GM18867 (cell line): Measurements from ENCODE around the gene MRPL12.
"Not testable (repeated sequence)": the region's sequence is repeated elsewhere in the genome, so short reads cannot be mapped to it uniquely, and the experiment has no call there.

Experiments used
- ATAC-seq: cut with Tn5 transposase; IDR thresholded peaks from one replicate; pipeline ENCODE4 v1.9.1; 2021; ENCODE audit warnings: mild to moderate bottlenecking, moderate library complexity; ENCODE audit not compliant: unreplicated experiment

Gene MRPL12

DNA sequence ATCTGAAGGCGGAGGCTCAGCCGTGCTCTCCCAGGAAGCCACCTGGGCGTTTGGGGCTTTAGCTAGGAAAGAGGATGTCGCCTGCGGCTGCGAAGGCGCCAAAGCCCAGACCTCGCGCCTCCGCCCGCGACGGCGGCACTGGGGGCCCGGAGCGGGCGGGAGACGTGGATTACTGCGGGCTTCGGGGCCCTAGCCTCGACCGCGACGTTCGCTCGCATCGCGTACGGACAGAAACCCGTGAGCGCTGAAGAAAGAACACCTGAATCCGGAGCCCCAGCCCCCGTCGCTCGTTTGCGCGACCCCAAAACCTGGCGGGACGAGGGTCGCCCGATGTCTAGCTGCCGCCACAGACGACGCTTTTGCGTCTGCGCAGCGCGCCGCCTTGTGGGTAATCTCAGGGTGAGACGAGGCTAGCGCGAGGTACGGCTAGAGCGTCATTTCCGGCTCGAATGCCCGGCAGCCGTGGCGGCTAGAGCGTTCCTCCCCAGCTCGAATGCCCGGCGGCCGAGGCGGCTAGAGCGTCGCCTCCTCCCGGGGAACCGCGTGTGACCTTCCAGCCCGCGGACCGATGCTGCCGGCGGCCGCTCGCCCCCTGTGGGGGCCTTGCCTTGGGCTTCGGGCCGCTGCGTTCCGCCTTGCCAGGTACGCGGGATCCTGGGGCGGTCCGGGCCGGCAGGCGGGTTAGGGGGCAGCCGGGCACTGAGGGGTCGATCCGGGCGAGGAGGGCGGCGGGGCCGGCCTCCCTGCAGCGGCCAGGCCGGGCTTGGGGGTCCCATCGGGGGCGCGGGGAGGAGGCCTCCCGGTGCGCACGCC, at the start of gene MRPL12:
MRPL12 (plus strand) TSS at position 434 of the 813 bp plus-strand sequence; CDS start at position 569, 135 bp downstream.
- peak; percentile 80 for ATAC-seq

DNA sequence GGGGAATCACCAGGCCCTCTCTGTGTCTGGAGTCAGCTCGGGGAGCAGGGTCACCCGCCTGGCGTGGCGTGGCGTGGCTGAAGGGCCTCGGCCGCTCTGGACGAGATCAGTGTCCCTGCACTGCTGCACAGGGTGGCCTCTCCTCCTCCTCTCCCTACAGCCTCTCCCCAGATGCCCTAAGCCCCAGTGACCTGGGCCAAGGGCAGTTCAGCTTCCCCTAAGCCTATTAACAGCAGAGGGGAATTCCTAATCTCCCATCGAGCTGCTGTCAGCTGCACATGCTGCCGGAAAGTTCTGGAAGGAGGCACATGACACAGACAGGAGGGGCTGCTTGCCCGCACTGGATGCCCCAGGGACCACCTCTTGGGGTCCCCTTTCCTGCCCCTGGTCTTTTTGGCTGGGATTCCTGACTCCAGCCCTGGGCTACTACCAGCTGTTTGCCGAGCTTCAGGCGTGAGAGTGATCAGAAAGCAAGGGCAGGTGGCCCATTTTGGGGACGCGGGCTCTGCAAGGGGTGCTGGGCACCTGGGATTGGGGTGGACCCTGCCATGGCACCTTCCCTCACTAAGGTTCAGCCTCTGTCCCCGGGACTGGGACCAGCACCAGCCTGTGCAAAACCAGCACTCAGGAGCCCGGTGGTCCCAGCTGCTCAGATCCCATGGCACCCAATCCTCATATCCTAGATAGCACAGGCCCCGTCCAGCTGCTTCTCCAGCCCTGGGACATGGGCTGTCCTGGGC, 47.6 kb upstream of the MRPL12 start:
- no peak for ATAC-seq

DNA sequence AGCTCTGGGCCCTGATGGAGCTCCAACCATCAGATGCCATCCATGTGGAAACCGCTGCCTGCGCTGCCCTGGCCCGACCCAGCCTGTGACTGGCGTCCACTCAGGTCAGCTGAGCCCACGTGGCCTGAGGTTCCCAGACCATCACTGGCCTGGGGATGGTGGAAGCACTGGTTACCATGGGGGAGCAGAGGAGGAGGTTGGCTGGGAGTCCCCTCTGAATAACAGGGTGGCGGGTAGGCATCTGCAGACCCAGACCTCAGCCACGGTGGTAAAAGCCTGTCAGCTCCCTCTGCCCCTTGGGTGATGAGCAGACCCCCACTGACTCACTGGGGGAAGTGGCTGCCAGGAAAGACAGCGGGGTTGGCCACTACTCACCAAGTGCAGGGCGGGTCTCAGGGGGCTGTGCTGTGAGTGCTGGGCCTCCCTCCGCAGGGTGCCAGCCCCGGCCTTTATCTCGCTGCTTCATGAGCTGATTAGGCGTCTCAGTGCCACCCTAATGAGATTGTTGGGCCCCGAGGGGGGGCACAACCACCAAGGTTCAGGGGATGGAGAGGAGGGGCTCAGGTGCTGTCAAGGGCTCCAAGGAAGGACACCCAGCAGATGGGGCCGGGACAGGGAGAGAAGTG, 46.9 kb upstream of the MRPL12 start, which contains the start of gene PDE6G:
PDE6G (minus strand) TSS at position 425 of the 626 bp plus-strand sequence. CDS start 3,237 bp downstream, outside the sequence.
- ATAC-seq = no peak

DNA sequence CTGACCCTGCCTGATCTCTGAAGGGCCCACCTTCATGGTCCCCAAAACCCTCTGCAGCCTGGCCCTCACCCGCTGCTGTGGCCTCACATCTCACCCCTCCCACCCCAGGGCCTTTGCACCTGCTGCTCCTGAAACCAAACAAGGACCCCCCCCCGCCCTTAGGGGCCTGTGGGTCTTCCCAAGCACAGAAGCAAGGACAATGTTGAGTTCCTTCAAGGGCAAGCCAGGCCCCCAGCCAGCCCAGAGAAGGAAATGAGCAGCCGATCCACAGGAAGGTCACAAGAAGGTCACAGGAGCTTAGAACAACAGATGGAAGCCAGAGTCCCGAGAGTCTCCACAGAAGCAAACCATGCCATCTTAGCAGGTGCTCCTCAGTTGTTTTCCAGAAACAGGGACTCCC, 46.3 kb upstream of the MRPL12 start:
- no peak for ATAC-seq

DNA sequence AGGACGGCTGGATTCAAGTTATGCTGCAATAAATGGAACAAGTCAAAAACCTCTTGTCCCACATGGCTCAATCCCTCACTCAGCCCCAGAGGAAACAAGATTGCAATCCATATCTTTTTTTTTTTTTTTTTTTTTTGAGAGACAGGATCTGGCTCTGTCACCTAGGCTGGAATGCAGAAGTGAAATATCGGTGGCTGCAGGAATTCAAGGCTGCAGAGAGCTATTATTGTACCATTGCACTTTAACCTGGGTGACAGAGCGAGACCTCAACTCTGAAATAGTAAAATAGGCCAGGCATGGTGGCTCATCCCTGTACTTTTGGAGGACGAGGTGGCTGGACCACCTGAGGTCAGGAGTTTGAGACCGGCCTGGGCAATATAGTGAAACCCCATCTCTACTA, 44.1 kb upstream of the MRPL12 start:
- no peak for ATAC-seq

DNA sequence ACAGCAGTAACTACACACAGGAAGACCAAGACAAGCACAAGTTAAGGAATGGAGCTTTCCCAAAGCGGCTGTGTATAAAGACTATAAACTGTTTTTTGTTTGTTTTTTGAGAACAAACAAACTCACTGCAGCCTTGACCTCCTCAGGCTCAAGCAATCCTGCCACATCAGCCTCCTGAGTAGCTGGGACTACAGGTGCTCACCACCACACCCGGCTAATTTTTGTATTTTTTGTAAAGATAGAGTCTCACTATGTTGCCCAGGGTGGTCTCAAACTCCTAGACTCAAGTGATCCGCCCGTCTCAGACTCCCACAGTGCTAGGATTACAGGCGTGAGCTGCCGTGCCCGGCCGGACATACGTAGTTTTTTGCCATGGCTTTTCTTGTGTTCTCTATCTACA, 42.7 kb upstream of the MRPL12 start:
- ATAC-seq = no peak

DNA sequence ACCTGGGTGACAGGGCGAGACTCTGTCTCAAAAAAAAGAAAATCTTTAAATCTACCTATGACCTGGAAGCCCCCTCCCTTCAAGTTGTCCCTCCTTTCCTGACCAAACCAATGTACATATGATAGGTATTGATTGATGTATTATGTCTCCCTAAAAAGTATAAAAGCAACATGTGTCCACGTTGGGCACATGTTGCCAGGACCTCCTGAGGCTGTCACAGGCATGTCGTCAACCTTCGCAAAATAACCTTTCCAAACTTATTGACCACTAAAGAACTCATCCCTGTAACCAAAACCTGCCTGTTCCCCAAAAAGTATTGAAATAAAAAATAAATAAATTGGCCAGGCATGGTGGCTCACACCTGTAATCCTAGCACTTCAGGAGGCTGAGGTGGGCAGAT, 41.2 kb upstream of the MRPL12 start:
- ATAC-seq = no peak

DNA sequence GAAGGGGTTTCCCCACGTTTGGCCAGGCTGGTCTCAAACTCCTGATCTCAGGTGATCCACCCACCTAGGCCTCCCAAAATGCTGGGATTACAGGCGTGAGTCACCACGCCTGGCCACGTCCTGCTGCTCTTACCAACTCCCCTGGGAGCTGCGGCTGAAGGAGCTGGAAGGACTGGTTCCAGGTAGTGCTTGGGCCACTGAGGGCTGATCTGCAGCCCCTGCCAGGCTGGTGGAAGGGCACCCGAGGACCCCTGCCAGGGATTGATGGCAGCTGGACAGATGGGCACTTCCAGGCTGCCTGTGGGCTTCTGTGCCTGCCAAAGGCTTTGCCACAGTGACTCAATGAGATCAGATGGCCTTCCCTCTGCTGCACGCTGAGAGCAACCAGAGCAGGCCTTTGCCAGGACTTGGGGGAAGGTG, 39.1 kb upstream of the MRPL12 start:
- no peak for ATAC-seq

DNA sequence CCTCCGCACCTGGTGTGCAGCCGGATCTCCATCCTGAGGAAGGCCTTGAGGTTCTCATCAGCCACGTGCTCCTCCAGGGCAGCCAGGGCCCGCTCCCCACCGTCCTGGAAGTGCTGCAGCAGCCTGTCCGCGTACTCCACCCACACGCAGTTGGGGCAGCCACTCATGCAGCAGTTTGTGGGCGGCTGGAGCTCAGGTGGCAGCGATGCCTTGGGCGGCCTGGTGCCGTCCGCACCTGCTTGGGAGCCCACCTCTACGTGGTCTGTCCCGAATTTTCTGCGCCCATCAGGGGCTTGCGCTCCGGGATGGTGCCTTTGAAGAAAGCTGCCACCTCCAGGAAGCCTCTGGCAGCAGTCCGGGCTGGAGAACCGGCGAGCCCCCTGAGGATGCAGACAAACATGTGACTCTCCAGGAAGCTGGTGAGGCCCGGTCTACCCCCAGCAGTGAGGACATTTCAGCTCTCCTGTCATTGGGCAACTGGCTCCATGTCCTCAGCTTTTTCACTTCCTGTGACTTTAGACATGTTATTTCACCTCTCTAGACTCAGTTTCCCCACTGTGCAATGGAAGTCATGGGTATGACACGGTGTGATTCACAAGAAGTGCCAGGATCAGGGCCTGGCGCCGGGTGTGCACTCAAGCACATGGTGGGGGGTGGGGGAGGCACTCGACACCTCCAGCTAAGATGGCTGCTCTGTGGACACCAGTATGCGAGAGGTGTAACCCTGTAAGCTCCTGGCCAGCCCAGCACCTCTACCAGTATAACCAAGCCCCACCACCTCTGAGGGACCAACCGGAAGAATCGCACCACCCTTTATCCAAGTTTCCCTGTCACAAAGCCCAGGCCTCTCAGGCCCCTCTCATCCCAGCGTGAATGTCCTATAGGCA, 37.7 kb upstream of the MRPL12 start:
- ATAC-seq = no peak

DNA sequence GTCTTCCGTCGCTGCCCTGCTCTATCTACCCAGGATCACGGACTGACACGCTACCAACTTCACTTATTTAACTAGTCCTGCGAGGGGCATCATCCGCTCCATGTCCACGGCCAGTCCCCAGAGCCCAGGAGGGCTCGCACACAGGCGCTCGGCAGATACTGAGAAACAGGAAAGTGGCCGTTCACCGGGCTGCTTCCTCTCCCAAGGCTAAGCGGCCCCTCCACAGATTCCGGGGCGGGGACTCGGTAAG, 37.1 kb upstream of the MRPL12 start:
- ATAC-seq = no peak

DNA sequence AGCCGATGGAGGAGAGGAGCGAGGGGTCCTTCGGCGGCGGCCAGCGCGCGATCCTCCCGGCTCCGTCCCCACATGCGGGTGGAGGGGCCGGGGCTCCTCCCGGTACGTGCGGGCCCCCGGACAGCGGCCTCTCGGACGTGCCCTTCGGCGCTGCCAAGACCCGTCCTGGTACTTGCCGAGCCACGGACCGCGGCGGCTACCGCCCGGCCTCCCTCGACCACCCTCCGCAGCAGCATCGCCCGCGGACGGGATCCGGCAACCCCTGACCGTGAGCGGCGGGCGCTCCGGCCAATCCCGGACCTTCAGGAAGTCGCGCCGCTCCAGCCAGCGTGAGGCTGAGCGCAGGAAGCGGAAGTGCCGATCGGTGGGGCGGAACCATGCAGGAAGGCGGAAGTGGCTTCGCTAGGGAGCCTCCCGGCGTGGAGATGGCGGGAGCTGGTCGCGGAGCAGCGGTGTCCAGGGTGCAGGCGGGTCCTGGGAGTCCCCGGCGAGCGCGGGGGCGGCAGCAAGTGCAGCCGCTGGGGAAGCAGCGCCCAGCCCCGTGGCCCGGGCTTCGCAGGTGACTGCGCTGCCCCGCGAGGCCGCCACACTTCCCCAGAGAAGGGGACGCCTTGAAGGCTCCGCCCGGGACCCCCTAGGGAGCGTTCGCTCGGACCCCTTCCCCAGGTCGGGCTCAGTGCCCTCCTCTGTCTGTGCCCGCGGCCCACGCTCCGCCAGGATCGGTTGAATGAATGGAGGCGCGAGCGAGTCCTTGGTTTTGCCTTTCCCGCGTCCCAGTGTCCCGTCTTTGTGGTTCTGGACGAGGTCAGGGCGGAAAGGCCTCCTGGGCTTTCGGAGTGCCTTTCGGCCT, 36.6 kb upstream of the MRPL12 start, which contains the start of the genes CCDC137 and OXLD1:
CCDC137 (plus strand) TSS at position 396 of the 850 bp plus-strand sequence; CDS start at position 426, 30 bp downstream.
OXLD1 (minus strand) TSS at position 264 of the 850 bp plus-strand sequence; CDS start at position 236, 28 bp downstream.
- peak; percentile 91 for ATAC-seq

DNA sequence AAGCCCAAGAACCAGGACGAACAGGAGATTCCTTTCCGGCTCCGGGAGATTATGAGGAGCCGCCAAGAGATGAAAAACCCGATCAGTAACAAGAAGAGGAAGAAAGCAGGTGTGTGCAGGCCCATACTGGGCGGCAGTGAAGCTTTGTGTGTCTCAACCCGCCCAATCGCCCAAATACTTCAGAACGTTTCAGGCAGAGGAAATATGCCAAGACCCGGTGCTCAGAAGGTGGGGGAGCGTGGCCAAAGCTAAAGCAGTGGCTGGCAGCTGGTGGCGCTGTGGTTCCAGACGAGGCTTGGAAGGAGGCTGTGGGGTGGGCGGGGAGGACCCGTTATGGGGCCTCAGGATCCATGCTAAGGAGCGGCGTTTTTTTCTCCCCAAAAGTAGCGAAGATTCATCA, 35.4 kb upstream of the MRPL12 start:
- no peak for ATAC-seq

DNA sequence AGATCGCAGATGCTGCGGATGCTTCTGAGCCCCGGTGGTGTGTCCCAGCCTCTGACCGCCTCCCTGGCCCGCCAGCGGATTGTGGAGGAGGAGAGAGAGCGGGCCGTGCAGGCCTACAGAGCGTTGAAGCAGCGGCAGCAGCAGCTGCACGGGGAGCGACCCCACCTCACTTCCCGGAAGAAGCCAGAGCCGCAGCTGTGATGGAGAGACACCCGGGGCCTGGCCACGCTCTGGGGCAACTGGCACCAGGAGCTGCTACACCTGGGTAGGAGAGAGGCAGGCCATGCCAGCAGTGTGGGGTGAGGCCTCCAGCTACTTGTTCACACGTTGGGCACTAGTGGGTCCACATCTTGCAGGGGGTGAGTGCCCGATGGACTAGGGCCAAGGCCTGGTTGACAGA, 30.7 kb upstream of the MRPL12 start:
- ATAC-seq = no peak

DNA sequence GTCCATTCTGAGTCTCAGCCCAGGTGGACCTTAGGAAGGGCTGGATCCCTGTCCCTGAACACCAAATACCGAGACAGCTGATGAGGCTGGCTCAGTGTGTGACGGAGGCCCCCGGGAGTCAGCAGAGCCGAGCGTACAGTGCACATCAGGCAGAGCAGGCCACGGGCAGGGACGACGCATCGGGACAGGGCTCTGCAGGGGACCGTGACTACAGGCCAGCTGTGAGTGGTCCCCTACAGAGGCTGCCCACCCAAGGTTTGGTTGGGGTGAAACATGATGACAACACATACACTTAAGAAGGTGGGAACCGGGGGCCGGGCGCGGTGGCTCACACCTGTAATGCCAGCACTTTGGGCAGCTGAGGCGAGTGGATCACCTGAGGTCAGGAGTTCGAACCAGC, 30.2 kb upstream of the MRPL12 start:
- ATAC-seq = no peak

DNA sequence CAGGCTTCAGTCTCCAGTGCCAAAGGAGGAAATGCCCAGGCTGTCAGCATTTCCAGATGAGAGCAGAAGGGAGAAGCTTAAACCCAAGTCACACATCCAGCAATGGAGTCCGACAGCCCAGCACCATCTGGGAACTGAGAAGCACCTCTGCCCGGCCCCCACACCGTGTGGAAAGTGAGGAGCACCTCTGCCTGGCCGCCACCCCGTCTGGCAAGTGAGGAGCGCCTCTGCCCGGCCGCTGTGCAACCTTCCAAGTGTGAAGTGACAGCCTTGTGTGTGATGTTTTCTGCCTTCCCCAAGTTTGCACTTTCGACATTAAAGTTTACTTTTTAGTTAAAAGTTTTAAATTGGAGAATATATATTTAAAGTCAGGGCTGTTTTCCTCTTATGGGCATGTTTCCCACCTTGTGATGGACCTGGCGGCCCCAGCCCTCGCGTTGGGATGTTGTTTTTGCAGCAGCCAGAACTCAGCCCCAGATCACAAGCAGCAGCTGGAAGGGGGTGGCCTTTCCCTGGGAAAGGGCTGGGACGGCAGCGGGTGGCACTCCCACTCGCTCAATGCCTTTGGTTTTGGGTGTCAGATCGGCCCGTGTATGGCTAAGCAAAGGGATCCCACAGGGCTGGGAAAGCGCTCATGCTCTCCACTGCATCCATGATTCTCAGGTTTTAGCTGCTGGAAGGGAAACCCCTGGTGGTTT, 29.5 kb upstream of the MRPL12 start:
- ATAC-seq = no peak

DNA sequence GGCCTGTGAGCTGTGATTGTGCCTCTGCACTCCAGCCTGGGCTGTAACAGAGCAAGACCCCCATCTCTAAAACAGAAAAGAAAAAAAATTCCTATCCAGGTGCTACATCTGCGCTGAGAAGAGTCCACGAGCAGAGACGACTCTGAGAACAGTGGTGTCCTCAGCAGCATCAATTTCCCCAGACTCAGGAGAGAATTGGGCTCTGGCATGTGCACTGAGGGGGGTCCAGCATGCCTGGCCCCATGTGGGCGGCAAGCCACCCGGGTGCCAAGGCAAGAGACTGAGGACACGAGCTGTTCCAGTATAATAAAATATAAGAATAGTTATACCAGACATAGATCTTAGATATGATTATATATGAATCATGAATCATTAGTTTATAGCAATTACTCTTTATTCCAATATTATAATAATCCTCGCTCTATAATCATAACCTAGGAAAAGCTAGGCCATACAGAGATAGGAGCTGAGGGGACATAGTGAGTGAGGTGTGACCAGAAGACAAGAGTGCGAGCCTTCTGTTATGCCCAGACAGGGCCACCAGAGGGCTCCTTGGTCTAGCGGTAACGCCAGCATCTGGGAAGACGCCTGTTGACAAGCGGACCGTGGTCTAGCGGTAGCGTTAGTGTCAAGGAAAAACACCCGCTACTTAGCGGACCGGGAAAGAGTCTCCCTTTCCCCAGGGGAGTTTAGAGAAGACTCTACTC, 27.5 kb upstream of the MRPL12 start:
- ATAC-seq = not testable (repeated sequence)

DNA sequence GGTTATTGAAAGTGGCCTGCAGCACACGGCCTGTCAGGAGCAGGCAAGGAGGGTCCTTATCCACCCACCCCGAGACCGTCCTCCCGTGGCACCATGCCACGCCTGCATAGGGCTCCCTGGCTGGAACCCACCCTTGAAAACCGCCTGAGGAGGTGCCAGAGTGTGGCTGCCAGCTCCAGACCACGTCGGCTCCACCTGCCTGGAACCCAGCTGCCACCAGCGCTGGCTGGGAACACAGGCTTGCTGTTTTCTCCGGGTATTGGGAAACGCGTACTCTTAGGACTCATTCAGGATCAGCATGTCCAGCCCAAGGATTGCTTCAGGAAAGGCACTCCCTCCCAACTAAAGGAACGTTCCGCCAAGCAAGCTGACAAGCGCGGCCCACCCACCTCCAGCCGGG, 26.3 kb upstream of the MRPL12 start:
- ATAC-seq = no peak

DNA sequence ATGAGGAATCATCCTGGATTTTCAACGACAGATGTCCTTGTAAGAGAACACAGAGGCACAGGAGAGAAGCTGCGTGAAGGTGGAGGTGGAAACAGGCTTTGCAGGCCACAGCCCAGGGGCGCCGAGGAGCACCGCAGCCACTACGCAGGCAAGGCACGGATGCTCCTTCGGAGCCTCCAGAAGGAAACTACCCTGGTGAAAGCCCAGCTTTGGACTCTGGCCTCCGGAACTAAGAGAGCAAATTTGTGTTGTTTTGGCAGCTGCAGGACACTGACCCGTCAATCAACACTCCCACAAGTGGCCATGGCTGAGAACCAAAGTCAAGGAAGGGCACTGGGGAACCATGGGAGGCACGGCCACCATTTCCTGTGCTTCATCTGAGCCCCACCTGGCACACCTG, 23.0 kb upstream of the MRPL12 start:
- ATAC-seq = no peak

DNA sequence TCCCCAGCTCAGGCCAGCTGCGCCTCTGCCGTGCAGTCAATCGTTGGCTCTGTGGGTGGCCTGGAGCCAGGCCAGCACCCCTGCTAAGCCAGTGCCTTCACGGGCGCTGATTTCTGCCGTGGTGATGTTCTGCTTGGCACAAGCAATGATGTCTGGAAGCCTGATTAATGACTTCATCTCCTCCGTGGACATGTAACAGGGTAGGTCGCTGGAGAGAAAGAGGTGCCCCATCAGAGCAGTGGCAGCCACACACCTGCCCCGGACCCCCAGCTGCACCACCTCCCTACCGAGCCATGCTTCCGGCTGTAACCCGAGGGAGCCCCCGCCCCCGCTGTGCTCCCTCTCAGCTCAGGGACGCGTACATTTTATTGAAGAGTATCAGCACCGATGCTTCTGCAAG, 21.5 kb upstream of the MRPL12 start:
- no peak for ATAC-seq
